HG03521 (cell line): ENCODE measurements around the gene YY1AP1.
"Not testable (repeated sequence)": the region's sequence is repeated elsewhere in the genome, so short reads cannot be mapped to it uniquely, and the experiment has no call there.

Experiments
- ATAC-seq: cut with Tn5 transposase; IDR thresholded peaks from one replicate; pipeline ENCODE4 v1.9.1; 2021; ENCODE audit warnings: mild to moderate bottlenecking, moderate library complexity; ENCODE audit not compliant: unreplicated experiment

The YY1AP1 gene

DNA sequence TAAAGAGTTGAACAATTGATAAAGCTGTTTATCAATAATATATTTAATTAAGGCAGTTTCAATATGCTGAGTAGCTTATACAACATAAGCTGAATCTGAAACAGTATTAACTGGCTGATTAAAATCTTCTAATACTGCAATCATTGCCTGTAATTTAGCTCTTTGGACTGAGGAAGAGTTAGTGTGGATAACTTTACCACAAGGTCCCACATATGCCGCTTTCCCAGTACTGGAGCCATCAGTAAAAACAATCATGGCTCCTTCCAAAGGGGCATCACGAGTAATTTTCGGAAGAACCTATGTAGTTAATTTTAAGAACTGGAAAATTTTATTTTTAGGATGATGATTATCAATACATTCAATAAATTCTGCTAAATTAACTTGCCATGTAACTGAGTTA is 7.0 kb upstream of the YY1AP1 start:
- no peak for ATAC-seq

- ATAC-seq = no peak
These were observed 6.5 kb upstream of the YY1AP1 start for GRCh38 chr1:155695072-155695471.

- no peak for ATAC-seq
These were observed 5.6 kb upstream of the YY1AP1 start for GRCh38 chr1:155694167-155694566.

GRCh38 chr1:155691992-155692528 is 3.5 kb upstream of the YY1AP1 start:
- ATAC-seq = no peak

DNA sequence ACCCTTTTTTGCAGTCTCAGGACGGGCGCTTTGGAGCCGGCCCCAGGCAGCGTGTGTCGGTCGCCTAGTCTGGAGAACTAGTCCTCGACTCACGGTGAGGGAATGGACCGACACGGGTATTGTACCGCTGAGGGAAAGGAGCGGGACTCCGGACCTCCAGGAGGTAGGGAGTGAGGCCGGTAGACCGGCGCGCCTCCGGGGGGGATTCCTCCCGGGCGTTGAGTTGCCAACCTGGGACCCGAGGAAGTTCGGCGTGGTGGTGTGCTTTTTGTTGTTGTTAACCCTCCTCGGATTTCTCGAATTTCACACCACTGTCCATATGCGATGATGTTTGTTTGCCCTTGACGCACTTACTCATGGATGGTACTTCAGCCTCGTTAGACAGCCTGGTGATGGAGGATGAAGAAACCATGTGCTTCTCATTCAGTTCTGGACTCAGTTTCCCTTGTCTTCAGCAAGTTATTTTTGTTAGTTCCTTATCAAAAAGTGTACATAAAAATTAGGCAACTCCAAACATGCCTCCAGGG is 570 bp upstream of the YY1AP1 start, which contains the start of gene DAP3:
Gene DAP3, plus strand, starts transcription at position 11 of the 527 bp plus-strand sequence. CDS start 20,689 bp downstream, outside the sequence.
- ATAC-seq = not testable (repeated sequence)

- peak; percentile 5 for ATAC-seq
These were observed 760 bp downstream of the YY1AP1 start for GRCh38 chr1:155687705-155688323.

GRCh38 chr1:155681776-155682175 is 6.8 kb downstream of the YY1AP1 start:
- ATAC-seq = no peak

- ATAC-seq = no peak
These were observed 8.0 kb downstream of the YY1AP1 start for GRCh38 chr1:155680531-155680930.

GRCh38 chr1:155678992-155679391 is 9.6 kb downstream of the YY1AP1 start:
- ATAC-seq = not testable (repeated sequence)

GRCh38 chr1:155678027-155678426 is 10.5 kb downstream of the YY1AP1 start:
- no peak for ATAC-seq

DNA sequence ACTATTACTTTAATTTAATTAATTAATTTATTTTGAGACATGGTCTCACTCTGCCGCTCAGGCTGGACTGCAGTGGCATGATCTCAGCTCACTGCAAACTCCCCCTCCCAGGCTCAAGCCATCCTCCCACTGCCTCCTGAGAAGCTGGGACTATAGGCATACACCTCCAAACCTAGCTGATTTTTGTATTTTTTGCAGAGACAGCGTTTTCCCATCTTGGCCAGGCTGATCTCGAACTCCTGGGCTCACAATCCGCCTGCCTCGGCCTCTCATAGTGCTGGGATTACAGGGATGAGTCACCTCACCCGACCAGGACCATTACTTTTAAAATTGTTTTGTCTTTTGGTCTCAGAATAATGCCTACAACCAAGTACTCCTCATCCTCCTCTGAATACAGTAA is 15.6 kb downstream of the YY1AP1 start:
- ATAC-seq = no peak

- ATAC-seq = no peak
These were observed 16.8 kb downstream of the YY1AP1 start for GRCh38 chr1:155671750-155672149.

DNA sequence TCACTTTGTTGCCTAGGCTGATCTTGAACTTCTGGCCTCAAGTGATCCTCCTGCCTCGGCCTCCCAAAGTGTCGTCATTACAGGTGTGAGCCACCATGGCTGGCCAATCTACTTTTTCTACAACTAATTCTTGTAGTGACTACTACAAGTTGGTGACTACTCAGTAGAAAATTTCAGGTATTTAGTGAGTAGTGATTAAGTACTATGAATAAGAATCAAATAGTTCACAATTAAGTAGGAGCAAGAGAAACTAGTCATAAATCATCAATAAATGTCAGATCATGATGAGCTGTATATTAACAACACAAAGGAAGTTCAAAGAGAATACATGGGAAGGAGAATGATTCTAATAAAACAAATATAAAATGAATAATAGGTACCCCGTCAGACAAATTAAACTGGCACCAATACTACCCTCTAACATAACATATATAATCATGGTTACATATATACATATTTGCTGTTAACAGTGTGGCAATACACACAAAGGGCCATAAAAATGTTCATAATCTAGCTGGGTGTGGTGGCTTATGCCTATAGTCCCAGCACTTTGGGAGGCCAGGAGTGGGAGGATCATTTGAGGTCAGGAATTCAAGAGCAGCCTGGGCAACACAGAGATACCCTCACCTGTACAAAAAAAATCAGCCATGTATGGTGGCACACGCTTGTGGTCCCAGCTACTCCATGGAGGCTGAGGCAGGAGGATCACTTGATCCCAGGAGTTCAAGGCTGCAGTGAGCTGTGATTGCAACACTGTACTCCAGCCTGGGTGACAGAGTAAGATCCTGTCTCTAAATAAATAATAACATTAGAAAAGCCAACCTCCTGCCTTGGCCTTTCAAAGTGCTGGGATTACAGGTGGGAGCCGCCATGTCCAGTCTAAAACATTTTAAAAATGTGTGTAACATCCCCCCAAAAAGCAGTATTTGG is 19.1 kb downstream of the YY1AP1 start:
- no peak for ATAC-seq

- not testable (repeated sequence) for ATAC-seq
These were observed 27.3 kb downstream of the YY1AP1 start for GRCh38 chr1:155661239-155661638.

- ATAC-seq = no peak
These were observed 31.1 kb downstream of the YY1AP1 start for GRCh38 chr1:155657463-155657862.

DNA sequence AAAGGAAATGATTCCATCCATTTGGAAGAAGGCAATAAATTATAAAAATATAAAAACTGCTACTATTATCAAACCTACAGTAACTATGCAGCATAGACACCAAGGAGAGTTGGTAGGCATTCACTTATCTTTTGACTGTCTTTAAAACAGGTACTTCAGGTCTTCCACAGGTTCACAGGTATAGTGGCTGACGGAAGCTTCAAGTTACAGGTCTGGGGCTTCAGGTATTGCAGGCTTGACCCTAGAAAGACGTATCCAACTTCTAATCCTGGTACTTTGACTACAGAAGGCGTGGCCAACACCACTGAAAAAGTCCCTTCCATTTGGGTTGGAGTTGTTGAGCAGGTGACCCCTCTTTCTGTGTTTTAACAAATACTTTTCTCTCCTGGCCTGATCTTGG is 35.6 kb downstream of the YY1AP1 start:
- no peak for ATAC-seq

DNA sequence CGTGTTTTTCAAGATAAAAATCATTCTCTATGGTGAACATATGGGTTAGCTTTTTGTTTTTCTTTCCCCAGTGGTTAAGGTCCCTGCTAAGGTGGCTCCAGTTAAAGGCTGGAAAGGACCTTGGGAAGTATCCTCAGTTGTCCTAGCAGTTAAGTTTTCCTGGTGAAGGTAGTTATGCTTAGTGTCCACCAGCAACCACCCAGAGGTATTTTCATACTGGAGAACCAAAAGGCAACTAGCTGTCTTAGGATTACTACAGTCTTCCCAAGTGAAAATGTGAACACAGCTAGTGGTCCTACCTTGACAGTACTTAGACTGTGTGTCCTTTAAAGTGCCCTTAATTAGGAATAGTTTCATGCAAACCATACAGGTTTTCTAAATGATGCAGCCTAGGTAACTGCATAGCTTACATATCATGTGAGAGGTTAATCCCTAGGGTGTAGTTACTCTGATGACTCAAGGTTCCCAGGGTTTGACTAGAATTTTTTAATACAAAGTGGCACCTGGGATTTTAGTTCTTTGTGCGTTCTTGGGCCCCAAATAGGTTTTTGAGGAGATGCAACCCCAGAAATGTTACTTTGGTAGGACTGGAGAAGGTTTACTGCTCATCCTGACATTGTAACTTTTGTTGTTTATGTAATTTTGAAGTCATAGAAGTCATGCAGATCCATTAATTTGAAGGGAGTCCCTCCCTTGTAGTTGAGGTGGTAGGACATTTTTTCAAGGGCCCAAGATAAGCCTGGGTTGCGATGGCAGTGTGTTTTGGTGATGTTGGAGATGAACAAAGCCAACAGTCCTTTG is 36.5 kb downstream of the YY1AP1 start:
- no peak for ATAC-seq

- ATAC-seq = no peak
These were observed 38.3 kb downstream of the YY1AP1 start for GRCh38 chr1:155650231-155650757.

DNA sequence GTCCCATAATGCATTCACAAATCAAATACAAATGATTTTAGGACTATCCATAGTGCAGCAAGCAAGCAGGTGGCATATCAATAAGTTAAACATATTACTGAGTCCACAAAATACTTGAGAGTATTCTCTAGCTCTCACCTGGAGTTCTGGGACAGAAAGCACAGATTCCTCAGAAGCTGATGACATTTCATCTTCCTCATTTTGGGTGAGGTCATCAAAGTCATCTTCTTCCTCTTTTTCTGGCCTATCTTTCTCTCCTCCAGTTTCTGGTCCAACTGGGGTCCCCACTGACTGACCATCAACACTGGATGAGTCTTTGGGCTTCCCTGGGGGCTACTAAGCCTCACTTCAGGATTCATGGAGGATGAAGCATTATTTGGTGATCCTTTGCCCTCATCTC is 38.9 kb downstream of the YY1AP1 start:
- ATAC-seq = no peak
